Measurements from ENCODE around the gene BCL7C. TPM values are rescaled to one million over a fixed set of nuclear protein-coding genes. Genes with fewer than 3 reads are reported as not detected.

BCL7C gene
- total and polyA plus RNA-seq, 2 of the 13 experiments (the other 11 are each of a cell fraction or from before 2014, with no cell fraction given) = 17.7 to 33.8 TPM

- no peak for TF ChIP-seq NFAT5 (CRISPR knock-in tag; IDR thresholded peaks at IDR 0.05)
- no peak for TF ChIP-seq U2AF2 (IDR thresholded peaks at IDR 0.05; ENCODE audit: low read depth, low read length)
- TF ChIP-seq GLI4 (CRISPR knock-in tag; IDR thresholded peaks at IDR 0.05; ENCODE audit: borderline replicate concordance) = no peak
- TF ChIP-seq ZEB1 (IDR thresholded peaks at IDR 0.05; ENCODE audit: insufficient replicate concordance, low read depth) = no peak
- no peak for TF ChIP-seq ZNF501 (CRISPR knock-in tag; IDR thresholded peaks at IDR 0.05)
- TF ChIP-seq, protein P1, sequence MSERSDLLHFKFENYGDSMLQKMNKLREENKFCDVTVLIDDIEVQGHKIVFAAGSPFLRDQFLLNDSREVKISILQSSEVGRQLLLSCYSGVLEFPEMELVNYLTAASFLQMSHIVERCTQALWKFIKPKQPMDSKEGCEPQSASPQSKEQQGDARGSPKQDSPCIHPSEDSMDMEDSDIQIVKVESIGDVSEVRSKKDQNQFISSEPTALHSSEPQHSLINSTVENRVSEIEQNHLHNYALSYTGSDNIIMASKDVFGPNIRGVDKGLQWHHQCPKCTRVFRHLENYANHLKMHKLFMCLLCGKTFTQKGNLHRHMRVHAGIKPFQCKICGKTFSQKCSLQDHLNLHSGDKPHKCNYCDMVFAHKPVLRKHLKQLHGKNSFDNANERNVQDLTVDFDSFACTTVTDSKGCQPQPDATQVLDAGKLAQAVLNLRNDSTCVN (CRISPR knock-in tag; IDR thresholded peaks at IDR 0.05; ENCODE audit: borderline replicate concordance) = no peak
- peak; percentile 72 to 75 for TF ChIP-seq POLR2A (IDR thresholded peaks at IDR 0.05; ENCODE audit: insufficient read depth in 1 of 2, low read depth in 2 of 2, low read length in 2 of 2)
- no peak for TF ChIP-seq KDM2A (CRISPR knock-in tag; IDR thresholded peaks at IDR 0.05; ENCODE audit: borderline replicate concordance, low read depth)
- TF ChIP-seq SIN3A (IDR thresholded peaks at IDR 0.05; ENCODE audit: borderline replicate concordance, low read depth, low read length) = no peak; the same call in 1 of the 2 replicates
- TF ChIP-seq TAF15 (IDR thresholded peaks at IDR 0.05; ENCODE audit: low read depth, low read length, poor library complexity, severe bottlenecking) = no peak
- peak; percentile 77 for TF ChIP-seq YY1 (IDR thresholded peaks at IDR 0.05; ENCODE audit: insufficient read depth, insufficient replicate concordance, low read depth, low read length)
- TF ChIP-seq KDM1A (CRISPR knock-in tag; IDR thresholded peaks at IDR 0.05) = no peak
- no peak for TF ChIP-seq SMC3 (IDR thresholded peaks at IDR 0.05; ENCODE audit: low read length)
- TF ChIP-seq SMYD3 (CRISPR knock-in tag; IDR thresholded peaks at IDR 0.05) = no peak
- TF ChIP-seq, protein P2, sequence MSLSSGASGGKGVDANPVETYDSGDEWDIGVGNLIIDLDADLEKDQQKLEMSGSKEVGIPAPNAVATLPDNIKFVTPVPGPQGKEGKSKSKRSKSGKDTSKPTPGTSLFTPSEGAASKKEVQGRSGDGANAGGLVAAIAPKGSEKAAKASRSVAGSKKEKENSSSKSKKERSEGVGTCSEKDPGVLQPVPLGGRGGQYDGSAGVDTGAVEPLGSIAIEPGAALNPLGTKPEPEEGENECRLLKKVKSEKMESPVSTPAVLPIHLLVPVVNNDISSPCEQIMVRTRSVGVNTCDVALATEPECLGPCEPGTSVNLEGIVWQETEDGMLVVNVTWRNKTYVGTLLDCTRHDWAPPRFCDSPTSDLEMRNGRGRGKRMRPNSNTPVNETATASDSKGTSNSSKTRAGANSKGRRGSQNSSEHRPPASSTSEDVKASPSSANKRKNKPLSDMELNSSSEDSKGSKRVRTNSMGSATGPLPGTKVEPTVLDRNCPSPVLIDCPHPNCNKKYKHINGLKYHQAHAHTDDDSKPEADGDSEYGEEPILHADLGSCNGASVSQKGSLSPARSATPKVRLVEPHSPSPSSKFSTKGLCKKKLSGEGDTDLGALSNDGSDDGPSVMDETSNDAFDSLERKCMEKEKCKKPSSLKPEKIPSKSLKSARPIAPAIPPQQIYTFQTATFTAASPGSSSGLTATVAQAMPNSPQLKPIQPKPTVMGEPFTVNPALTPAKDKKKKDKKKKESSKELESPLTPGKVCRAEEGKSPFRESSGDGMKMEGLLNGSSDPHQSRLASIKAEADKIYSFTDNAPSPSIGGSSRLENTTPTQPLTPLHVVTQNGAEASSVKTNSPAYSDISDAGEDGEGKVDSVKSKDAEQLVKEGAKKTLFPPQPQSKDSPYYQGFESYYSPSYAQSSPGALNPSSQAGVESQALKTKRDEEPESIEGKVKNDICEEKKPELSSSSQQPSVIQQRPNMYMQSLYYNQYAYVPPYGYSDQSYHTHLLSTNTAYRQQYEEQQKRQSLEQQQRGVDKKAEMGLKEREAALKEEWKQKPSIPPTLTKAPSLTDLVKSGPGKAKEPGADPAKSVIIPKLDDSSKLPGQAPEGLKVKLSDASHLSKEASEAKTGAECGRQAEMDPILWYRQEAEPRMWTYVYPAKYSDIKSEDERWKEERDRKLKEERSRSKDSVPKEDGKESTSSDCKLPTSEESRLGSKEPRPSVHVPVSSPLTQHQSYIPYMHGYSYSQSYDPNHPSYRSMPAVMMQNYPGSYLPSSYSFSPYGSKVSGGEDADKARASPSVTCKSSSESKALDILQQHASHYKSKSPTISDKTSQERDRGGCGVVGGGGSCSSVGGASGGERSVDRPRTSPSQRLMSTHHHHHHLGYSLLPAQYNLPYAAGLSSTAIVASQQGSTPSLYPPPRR (CRISPR knock-in tag; IDR thresholded peaks at IDR 0.05; ENCODE audit: borderline replicate concordance) = 0 out of 2 replicates have a peak, but pooled peaks have one; percentile 12
- TF ChIP-seq ZNF280D (CRISPR knock-in tag; IDR thresholded peaks at IDR 0.05) = no peak
Observed at GRCh38 chr16:30876867-30877266, 17.0 kb downstream of the BCL7C start (continued).

Measured in HepG2 (cell line).